Measurements from ENCODE around the gene RGL4. TPM values are rescaled to one million over a fixed set of nuclear protein-coding genes. Genes with fewer than 3 reads are reported as not detected.
A peak's percentile ranks its signal among the peaks of the same experiment; 100 is the strongest.

The RGL4 gene
- total RNA-seq, 1 donor from 2014 or later: not detected

DNA sequence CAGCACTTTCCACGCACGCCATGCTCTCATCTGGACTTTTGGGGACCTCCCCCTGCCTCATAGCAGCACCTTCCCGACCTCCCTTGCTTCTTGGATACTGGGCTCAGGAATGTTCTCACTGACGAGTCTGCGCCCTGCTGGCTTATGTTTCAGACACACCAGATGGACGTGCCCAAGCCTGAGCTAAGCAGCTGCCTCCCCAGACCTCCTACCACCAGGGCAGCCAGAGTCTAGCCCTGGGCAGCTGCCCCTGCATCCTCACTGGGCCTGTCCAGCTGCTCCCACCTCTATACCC is 13.2 kb upstream of the RGL4 start:
- peaks cover 8% of the 10 kb centered on the region for H3K9me3 Mint-ChIP-seq (ENCODE audit: unreplicated experiment)
- peaks cover 12% of the 10 kb centered on the region for H3K27me3 Mint-ChIP-seq (ENCODE audit: unreplicated experiment)
- peaks cover 2% of the 10 kb centered on the region for H3K36me3 Mint-ChIP-seq (ENCODE audit: unreplicated experiment)
- no peak for DNase-seq
- no peak overlapping the region for H3K4me3 Mint-ChIP-seq (ENCODE audit: unreplicated experiment)
- TF ChIP-seq CTCF (IDR thresholded peaks at IDR 0.05; ENCODE audit: partially characterized antibody, unreplicated experiment): no peak
- H3K4me1 Mint-ChIP-seq (ENCODE audit: low read depth, unreplicated experiment): peaks cover 8% of the 10 kb centered on the region
- peak overlapping the region; percentile 39 for H3K27ac Mint-ChIP-seq (ENCODE audit: unreplicated experiment)

- Mint-ChIP-seq H3K27me3 (ENCODE audit: unreplicated experiment) (peaks cover 12% of the 10 kb centered on the region), H3K36me3 (ENCODE audit: unreplicated experiment) (peaks cover 4% of the 10 kb centered on the region), H3K4me1 (ENCODE audit: low read depth, unreplicated experiment) (peaks cover 8% of the 10 kb centered on the region), H3K27ac (ENCODE audit: unreplicated experiment) (peak overlapping the region; percentile 4), H3K4me3 (ENCODE audit: unreplicated experiment) (peak overlapping the region; percentile 42), H3K9me3 (ENCODE audit: unreplicated experiment) (peaks cover 7% of the 10 kb centered on the region)
- no peak for TF ChIP-seq CTCF (IDR thresholded peaks at IDR 0.05; ENCODE audit: partially characterized antibody, unreplicated experiment)
- DNase-seq: no peak
Measured at GRCh38 chr22:23678133-23678532, 12.7 kb upstream of the RGL4 start.

DNA sequence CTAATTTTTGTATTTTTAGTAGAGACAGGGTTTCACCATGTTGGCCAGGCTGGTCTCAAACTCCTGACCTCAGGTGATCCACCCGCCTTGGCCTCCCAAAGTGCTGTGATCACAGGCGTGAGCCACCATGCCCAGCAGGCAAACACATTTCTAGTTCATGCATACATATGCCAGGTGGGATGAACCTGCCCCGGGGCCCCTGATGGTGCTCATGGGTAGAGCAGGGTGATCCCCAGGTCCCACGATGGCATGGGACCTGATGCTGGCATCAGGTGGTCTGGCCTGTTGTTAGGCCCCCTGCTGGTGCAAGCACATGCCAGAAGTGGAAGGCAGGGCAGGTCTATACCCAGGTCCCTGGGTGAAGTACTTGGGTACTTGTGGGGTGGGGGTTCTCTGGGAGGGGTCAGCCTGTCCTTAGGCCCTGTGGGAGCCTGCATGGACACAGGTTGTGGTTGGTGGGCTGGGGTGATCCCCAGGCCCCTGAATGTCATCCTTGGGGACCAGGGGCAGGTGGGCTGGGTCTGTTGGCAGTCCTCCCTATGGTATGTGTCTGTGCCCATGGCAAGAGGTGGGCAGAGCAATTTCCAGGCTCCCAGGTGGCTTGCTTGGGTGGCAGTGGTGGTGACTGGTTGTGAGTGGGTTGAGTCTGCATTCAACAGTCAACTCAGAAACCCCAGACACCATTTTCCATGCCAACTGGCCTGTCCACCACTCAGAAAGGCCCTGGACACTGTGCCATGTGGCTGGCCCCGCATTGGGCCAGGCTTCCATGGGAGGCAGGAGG is 9.6 kb upstream of the RGL4 start:
- TF ChIP-seq CTCF (IDR thresholded peaks at IDR 0.05; ENCODE audit: partially characterized antibody, unreplicated experiment): no peak
- DNase-seq: no peak
- Mint-ChIP-seq H3K4me1 (ENCODE audit: low read depth, unreplicated experiment) (peaks cover 8% of the 10 kb centered on the region), H3K9me3 (ENCODE audit: unreplicated experiment) (peaks cover 8% of the 10 kb centered on the region), H3K27ac (ENCODE audit: unreplicated experiment) (no peak overlapping the region), H3K4me3 (ENCODE audit: unreplicated experiment) (no peak overlapping the region), H3K36me3 (ENCODE audit: unreplicated experiment) (peaks cover 4% of the 10 kb centered on the region), H3K27me3 (ENCODE audit: unreplicated experiment) (peaks cover 9% of the 10 kb centered on the region)

GRCh38 chr22:23682077-23682476 is 8.7 kb upstream of the RGL4 start:
- peaks cover 9% of the 10 kb centered on the region for H3K27me3 Mint-ChIP-seq (ENCODE audit: unreplicated experiment)
- H3K36me3 Mint-ChIP-seq (ENCODE audit: unreplicated experiment): peaks cover 4% of the 10 kb centered on the region
- H3K27ac Mint-ChIP-seq (ENCODE audit: unreplicated experiment): no peak overlapping the region
- H3K4me3 Mint-ChIP-seq (ENCODE audit: unreplicated experiment): no peak overlapping the region
- peaks cover 8% of the 10 kb centered on the region for H3K9me3 Mint-ChIP-seq (ENCODE audit: unreplicated experiment)
- TF ChIP-seq CTCF (IDR thresholded peaks at IDR 0.05; ENCODE audit: partially characterized antibody, unreplicated experiment): no peak
- peaks cover 8% of the 10 kb centered on the region for H3K4me1 Mint-ChIP-seq (ENCODE audit: low read depth, unreplicated experiment)
- no peak for DNase-seq

- TF ChIP-seq CTCF (IDR thresholded peaks at IDR 0.05; ENCODE audit: partially characterized antibody, unreplicated experiment): no peak
- Mint-ChIP-seq H3K4me3 (ENCODE audit: unreplicated experiment) (no peak overlapping the region), H3K27ac (ENCODE audit: unreplicated experiment) (no peak overlapping the region), H3K36me3 (ENCODE audit: unreplicated experiment) (peaks cover 4% of the 10 kb centered on the region), H3K9me3 (ENCODE audit: unreplicated experiment) (peaks cover 5% of the 10 kb centered on the region), H3K27me3 (ENCODE audit: unreplicated experiment) (peaks cover 3% of the 10 kb centered on the region), H3K4me1 (ENCODE audit: low read depth, unreplicated experiment) (peaks cover 4% of the 10 kb centered on the region)
- no peak for DNase-seq
Measured at GRCh38 chr22:23682827-23683355, 7.9 kb upstream of the RGL4 start.
